NCI-H1694 (cell line): ENCODE results near the gene TP53AIP1.

ENCODE experiments used
- DNase-seq: peaks from one replicate; lab custom pipeline; 2025; lab: John Stamatoyannopoulos, UW

TP53AIP1 gene

GRCh38 chr11:128906185-128907050, 36.3 kb downstream of the TP53AIP1 start:
- no peak for DNase-seq

- DNase-seq, result no peak
These were observed 37.1 kb downstream of the TP53AIP1 start for GRCh38 chr11:128905345-128906184.

- no peak for DNase-seq
These were observed 37.9 kb downstream of the TP53AIP1 start for GRCh38 chr11:128904656-128905344.

GRCh38 chr11:128904303-128904655, 38.4 kb downstream of the TP53AIP1 start:
- DNase-seq, result no peak

GRCh38 chr11:128903248-128904061, 39.2 kb downstream of the TP53AIP1 start:
- no peak for DNase-seq

- DNase-seq, result no peak
These were observed 40.1 kb downstream of the TP53AIP1 start for GRCh38 chr11:128902515-128903066.

- DNase-seq, result no peak
These were observed 40.8 kb downstream of the TP53AIP1 start for GRCh38 chr11:128901653-128902514.

GRCh38 chr11:128900468-128900867, 42.2 kb downstream of the TP53AIP1 start:
- no peak for DNase-seq

- no peak for DNase-seq
These were observed 43.9 kb downstream of the TP53AIP1 start for GRCh38 chr11:128898580-128899344.

GRCh38 chr11:128897826-128898225, 44.8 kb downstream of the TP53AIP1 start:
- DNase-seq, result no peak

- DNase-seq, result no peak
These were observed 46.3 kb downstream of the TP53AIP1 start for GRCh38 chr11:128896356-128896755.

GRCh38 chr11:128895526-128895925, 47.1 kb downstream of the TP53AIP1 start:
- no peak for DNase-seq

- DNase-seq, result no peak
These were observed 48.0 kb downstream of the TP53AIP1 start for GRCh38 chr11:128894685-128895084.

GRCh38 chr11:128894286-128894681, 48.4 kb downstream of the TP53AIP1 start:
- no peak for DNase-seq

GRCh38 chr11:128893578-128894285, 48.9 kb downstream of the TP53AIP1 start:
- DNase-seq, result no peak

- DNase-seq, result no peak
These were observed 49.7 kb downstream of the TP53AIP1 start for GRCh38 chr11:128892866-128893565.

GRCh38 chr11:128891913-128892398, 50.7 kb downstream of the TP53AIP1 start:
- no peak for DNase-seq
